ENCODE measurements around the gene COL11A2.
A peak's percentile ranks its signal among the peaks of the same experiment; 100 is the strongest.
"Not testable (repeated sequence)": the region's sequence is repeated elsewhere in the genome, so short reads cannot be mapped to it uniquely, and the experiment has no call there.

COL11A2 gene

DNA sequence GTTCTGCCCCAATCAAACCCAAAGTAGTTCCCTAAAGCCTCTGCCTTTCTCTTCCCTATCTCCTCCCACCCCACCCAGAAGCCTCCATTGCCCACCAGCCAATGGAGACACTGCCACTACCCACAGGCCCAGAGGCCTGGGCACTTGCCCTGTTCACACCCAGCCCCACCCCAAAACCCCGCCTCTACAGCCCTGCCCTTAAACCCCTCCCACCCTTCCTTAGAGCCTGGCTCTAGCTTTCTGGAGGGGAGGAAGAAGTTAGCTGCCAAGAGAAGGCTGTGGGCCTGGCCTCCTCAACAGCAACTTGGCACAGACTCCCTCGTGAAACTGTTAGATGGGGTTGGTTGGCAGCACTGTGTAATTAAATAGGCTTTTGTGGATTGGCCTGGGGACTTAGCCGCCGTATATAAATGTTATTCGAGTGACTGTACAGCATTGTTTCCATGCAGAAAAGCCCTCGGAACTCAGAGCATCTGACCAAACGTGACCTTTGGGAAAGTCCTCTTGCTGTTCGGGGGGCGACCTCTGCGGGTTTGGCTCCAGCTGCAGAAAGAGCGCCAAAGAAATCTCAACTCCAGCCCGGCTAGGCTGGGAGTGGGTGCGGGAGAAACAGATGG, 31.4 kb downstream of the COL11A2 start:
- Histone ChIP-seq H3K36me3 (no peaks in the 10 kb centered on the region), H4K20me1 (no peaks in the 10 kb centered on the region), H3K27me3 (no peaks in the 10 kb centered on the region), H3K4me3 (no peak overlapping the region), H3K9me3 (no peaks in the 10 kb centered on the region), H3K9ac (no peak overlapping the region), H3K4me1 (peaks cover 19% of the 10 kb centered on the region), H3K27ac (no peak overlapping the region), H3K4me2 (peak overlapping the region; percentile 91)
- TF ChIP-seq Cebpa-rat (IDR thresholded peaks at IDR 0.05) = no peak

DNA sequence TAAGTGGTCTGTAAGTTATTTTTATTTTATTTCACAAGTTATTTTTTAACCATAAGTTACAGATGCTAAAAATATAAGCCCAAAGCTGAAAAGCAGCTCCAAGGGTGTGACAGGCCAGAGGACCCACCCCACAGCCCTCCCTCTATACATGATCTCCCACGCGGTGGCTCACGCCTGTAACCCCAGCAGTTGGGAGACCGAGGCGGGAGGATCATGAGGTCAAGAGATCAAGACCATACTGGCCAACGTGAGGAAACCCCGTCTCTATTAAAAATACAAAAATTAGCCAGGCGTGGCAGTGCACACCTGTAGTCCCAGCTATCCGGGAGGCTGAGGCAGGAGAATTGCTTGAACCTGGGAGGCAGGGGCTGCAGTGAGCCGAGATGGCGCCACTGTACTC, 32.2 kb downstream of the COL11A2 start:
- Histone ChIP-seq H3K4me2 (0 out of 2 replicates have a peak overlapping the region, but pooled peaks have one; percentile 91), H3K27ac (no peak overlapping the region), H3K4me1 (peaks cover 19% of the 10 kb centered on the region), H3K4me3 (no peak overlapping the region), H3K9ac (no peak overlapping the region), H3K27me3 (no peaks in the 10 kb centered on the region), H3K9me3 (no peaks in the 10 kb centered on the region), H4K20me1 (no peaks in the 10 kb centered on the region), H3K36me3 (no peaks in the 10 kb centered on the region)
- TF ChIP-seq Cebpa-rat (IDR thresholded peaks at IDR 0.05) = no peak

DNA sequence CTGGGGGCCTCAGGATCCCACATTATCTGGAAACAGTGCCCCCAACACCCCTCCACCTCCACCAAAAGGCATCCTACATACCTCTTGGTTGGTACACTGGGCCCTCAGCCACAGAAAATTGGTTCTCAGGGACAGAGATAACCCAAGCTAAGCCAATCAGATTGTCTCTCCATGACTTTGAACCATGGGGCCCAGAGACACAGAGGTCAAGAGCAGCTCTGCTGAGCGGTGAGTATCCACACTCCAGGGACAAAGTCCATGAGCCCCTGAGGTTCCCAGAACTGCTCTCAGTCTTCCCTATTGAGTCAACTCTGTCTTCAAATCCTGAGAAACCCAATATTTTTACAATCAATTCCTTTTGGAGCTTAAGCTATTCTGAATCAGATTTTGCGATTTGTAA, 35.3 kb downstream of the COL11A2 start:
- H3K4me2 ChIP-seq = no peak overlapping the region
- no peak overlapping the region for H3K27ac ChIP-seq
- no peaks in the 10 kb centered on the region for H3K27me3 ChIP-seq
- no peak overlapping the region for H3K4me3 ChIP-seq
- H3K9me3 ChIP-seq = peaks cover 14% of the 10 kb centered on the region
- peaks cover 11% of the 10 kb centered on the region for H3K4me1 ChIP-seq
- no peaks in the 10 kb centered on the region for H4K20me1 ChIP-seq
- no peak overlapping the region for H3K9ac ChIP-seq
- H3K36me3 ChIP-seq = no peaks in the 10 kb centered on the region
- TF ChIP-seq Cebpa-rat (IDR thresholded peaks at IDR 0.05) = no peak

DNA sequence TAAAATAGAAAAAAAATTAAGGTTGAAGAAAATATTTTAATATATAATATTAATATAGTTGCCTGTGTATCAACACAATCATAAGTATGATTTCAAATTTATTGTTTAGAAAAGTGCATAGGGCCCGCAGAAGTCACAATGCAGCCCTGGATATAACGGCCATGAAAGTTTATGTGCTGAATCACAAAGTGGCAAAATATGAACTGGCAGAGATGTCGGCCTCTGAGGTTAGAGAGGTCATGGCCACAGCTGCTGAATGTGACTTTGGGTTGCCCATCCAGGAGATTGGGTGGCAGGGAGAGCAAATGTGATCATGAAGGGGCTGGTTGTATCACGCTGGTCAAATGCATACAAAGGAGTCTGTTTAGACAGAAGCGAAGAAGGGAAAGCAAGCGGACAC, 35.7 kb downstream of the COL11A2 start:
- no peak overlapping the region for H3K4me2 ChIP-seq
- H4K20me1 ChIP-seq = no peaks in the 10 kb centered on the region
- TF ChIP-seq Cebpa-rat (IDR thresholded peaks at IDR 0.05) = no peak
- peaks cover 7% of the 10 kb centered on the region for H3K4me1 ChIP-seq
- H3K9me3 ChIP-seq = peaks cover 18% of the 10 kb centered on the region
- no peaks in the 10 kb centered on the region for H3K27me3 ChIP-seq
- no peak overlapping the region for H3K4me3 ChIP-seq
- no peak overlapping the region for H3K27ac ChIP-seq
- no peak overlapping the region for H3K9ac ChIP-seq
- no peaks in the 10 kb centered on the region for H3K36me3 ChIP-seq

GRCh38 chr6:33154349-33154748, 37.9 kb downstream of the COL11A2 start:
- no peaks in the 10 kb centered on the region for H3K4me1 ChIP-seq
- no peaks in the 10 kb centered on the region for H3K27me3 ChIP-seq
- H3K4me2 ChIP-seq = no peak overlapping the region
- no peak overlapping the region for H3K9ac ChIP-seq
- no peaks in the 10 kb centered on the region for H4K20me1 ChIP-seq
- H3K27ac ChIP-seq = no peak overlapping the region
- H3K4me3 ChIP-seq = no peak overlapping the region
- H3K9me3 ChIP-seq = peaks cover 28% of the 10 kb centered on the region
- H3K36me3 ChIP-seq = no peaks in the 10 kb centered on the region
- no peak for TF ChIP-seq Cebpa-rat (IDR thresholded peaks at IDR 0.05)

DNA sequence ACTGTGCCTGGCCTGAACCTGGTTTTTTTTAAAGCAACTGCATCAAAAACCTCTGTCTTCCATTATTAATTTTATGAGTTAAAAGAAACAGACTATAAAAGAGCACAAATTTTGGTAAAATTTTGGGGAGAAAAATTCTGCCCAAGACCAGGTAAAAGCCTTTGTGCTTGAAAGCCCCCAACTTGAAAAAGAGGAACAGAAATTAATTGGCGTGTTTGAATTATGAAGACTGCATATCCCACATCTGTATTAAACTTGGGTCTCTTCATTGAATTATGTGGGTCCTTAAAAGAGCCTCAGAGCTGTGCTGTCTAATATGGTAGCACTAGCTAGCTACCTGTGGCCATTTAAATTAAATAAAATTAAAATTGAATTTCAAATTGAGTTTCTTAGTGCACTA, 41.2 kb downstream of the COL11A2 start:
- no peak for TF ChIP-seq Cebpa-rat (IDR thresholded peaks at IDR 0.05)
- no peak overlapping the region for H3K9ac ChIP-seq
- no peak overlapping the region for H3K27ac ChIP-seq
- no peaks in the 10 kb centered on the region for H3K27me3 ChIP-seq
- H3K4me1 ChIP-seq = no peaks in the 10 kb centered on the region
- H3K9me3 ChIP-seq = peaks cover 28% of the 10 kb centered on the region
- H3K36me3 ChIP-seq = no peaks in the 10 kb centered on the region
- no peak overlapping the region for H3K4me3 ChIP-seq
- H3K4me2 ChIP-seq = no peak overlapping the region
- no peaks in the 10 kb centered on the region for H4K20me1 ChIP-seq

- not testable (repeated sequence) for H3K4me3 ChIP-seq, H3K36me3 ChIP-seq, H3K27ac ChIP-seq, H3K4me2 ChIP-seq, H3K27me3 ChIP-seq, H3K4me1 ChIP-seq, H3K9ac ChIP-seq, H4K20me1 ChIP-seq
- peaks cover 28% of the 10 kb centered on the region for H3K9me3 ChIP-seq
Measured at GRCh38 chr6:33150560-33150959, 41.7 kb downstream of the COL11A2 start.

- Histone ChIP-seq H3K27ac (no peak overlapping the region), H3K27me3 (no peaks in the 10 kb centered on the region), H3K36me3 (no peaks in the 10 kb centered on the region), H3K9ac (no peak overlapping the region), H3K9me3 (peaks cover 24% of the 10 kb centered on the region), H3K4me1 (peaks cover 18% of the 10 kb centered on the region), H3K4me3 (no peak overlapping the region), H4K20me1 (no peaks in the 10 kb centered on the region), H3K4me2 (no peak overlapping the region)
- TF ChIP-seq Cebpa-rat (IDR thresholded peaks at IDR 0.05) = no peak
Measured at GRCh38 chr6:33147807-33148666, 44.2 kb downstream of the COL11A2 start.

DNA sequence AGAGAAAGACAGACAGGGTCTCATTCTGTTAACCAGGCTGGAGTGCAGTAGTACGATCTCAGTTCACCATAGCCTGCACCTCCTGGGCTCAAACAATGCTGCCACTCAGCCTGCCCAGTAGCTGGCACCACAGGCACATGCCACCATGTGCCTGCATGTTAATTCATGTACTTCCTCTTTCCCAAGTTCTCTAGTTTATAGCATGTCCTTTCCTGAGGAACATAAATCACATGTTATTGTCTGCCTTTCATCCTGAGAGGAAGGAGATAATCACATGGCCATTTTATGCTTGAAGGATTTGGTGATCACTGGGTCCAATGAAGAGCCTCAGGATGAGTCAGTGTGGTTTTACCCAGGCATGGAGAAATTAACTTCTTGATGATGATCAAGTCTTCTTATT, 47.9 kb downstream of the COL11A2 start:
- Histone ChIP-seq H4K20me1 (no peaks in the 10 kb centered on the region), H3K4me3 (no peak overlapping the region), H3K36me3 (no peaks in the 10 kb centered on the region), H3K9ac (no peak overlapping the region), H3K27ac (no peak overlapping the region; the same call in 1 of the 2 replicates), H3K4me2 (peak overlapping the region; percentile 10; the same call in 1 of the 2 replicates), H3K27me3 (no peaks in the 10 kb centered on the region), H3K9me3 (no peaks in the 10 kb centered on the region; the same call in 1 of the 2 replicates), H3K4me1 (peaks cover 31% of the 10 kb centered on the region)
- TF ChIP-seq Cebpa-rat (IDR thresholded peaks at IDR 0.05) = no peak

DNA sequence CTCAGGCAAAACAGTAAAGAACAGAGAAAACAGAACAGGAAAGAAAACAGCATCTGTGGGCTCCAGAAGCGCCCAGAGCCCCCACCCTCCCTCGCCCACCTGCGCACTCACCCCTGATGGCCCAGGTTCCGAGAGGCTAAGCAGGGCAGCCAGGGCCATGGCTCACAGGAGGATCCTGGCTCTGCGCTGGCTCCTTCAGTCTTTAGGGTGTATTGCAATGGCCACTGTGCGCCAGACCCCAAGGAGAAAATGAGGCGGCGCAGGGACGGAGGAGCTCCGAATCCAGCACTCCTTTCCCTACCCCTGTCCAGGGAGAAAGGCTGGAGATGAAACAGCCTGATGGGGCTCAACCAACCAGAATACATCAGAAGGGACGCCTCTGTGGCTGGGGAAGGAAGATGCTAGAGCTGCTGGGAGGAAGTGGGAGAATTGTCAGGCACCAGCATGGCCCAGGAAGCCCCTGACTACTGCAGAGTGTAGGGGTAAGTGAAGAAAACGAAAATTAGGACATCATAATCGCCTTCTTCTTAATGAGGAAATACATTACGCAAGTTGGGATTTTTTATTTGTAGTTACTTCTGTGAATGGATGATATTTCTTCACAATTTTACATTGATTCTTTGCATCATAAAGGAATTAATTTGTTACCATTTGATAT, 49.0 kb downstream of the COL11A2 start:
- Histone ChIP-seq H3K4me2 (peak overlapping the region; percentile 45), H3K27ac (peak overlapping the region; percentile 14; the same call in 1 of the 2 replicates), H3K36me3 (no peaks in the 10 kb centered on the region), H3K27me3 (no peaks in the 10 kb centered on the region), H3K4me1 (peaks cover 31% of the 10 kb centered on the region), H3K9me3 (no peaks in the 10 kb centered on the region; the same call in 1 of the 2 replicates), H3K9ac (no peak overlapping the region), H3K4me3 (no peak overlapping the region), H4K20me1 (no peaks in the 10 kb centered on the region)
- no peak for TF ChIP-seq Cebpa-rat (IDR thresholded peaks at IDR 0.05)
